Progenitor cell of endocrine pancreas (in vitro differentiated cells): ENCODE data around the gene NMT1. TPM values are rescaled to one million over a fixed set of nuclear protein-coding genes. Genes with fewer than 3 reads are reported as not detected.

Experiments used
- DNase-seq: peaks from one replicate; pipeline ENCODE4 v3.0.0; 2021; ENCODE audit warnings: low spot score; ENCODE audit not compliant: unreplicated experiment
- H3K27ac Mint-ChIP-seq: 2 replicates; pipeline ENCODE4 v1.8.0; 2021; ENCODE audit warnings: mild to moderate bottlenecking, moderate library complexity, mixed read lengths
- H3K27me3 Mint-ChIP-seq: 2 replicates; pipeline ENCODE4 v1.8.0; 2021; ENCODE audit warnings: mixed read lengths
- H3K36me3 Mint-ChIP-seq: 2 replicates; pipeline ENCODE4 v1.8.0; 2022; ENCODE audit warnings: mixed read lengths; ENCODE audit not compliant: insufficient read depth
- H3K4me1 Mint-ChIP-seq: 2 replicates; pipeline ENCODE4 v1.8.0; 2021; ENCODE audit warnings: low read depth, mixed read lengths
- H3K4me3 Mint-ChIP-seq: 2 replicates; pipeline ENCODE4 v1.8.0; 2021; ENCODE audit warnings: low read depth, mild to moderate bottlenecking, moderate library complexity, mixed read lengths
- H3K9me3 Mint-ChIP-seq: 2 replicates; pipeline ENCODE4 v1.8.0; 2021; ENCODE audit warnings: low read depth, mixed read lengths
- total RNA-seq: library from RNA; stranded (reverse); gene quantifications from 2 replicates; pipeline ENCODE4 v1.2.1, GENCODE V29; 2021
- TF ChIP-seq, protein P1 (sequence below): fragments of 200-600 bp; sonication (generic); IDR thresholded peaks from one replicate; pipeline ENCODE4 v1.5.0; 2021; ENCODE audit warnings: antibody characterized with exemption, mild to moderate bottlenecking; ENCODE audit not compliant: unreplicated experiment

Gene NMT1
- total RNA-seq, 1 donor from 2014 or later, result 97.4 TPM

DNA sequence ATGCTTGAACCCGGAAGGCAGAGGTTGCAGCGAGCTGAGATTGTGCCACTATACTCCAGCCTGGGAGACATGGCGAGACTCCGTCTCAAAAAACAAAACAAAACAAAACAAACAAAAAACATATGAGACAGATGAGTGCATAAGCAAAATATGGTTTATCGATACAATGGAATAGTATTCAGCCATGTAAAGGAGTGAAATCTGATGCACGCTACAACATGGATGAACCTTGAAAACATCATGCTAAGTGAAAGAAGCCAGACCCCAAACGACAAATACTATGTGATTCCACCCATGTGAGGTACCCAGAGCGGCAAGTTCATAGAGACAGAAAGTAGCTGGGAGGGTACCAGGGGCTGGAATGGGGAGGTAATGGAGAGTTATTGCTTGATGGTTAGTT, 64.4 kb downstream of the NMT1 start:
- Mint-ChIP-seq H3K4me1 (peaks cover 25% of the 10 kb centered on the region), H3K27ac (no peak overlapping the region), H3K27me3 (no peaks in the 10 kb centered on the region), H3K4me3 (no peak overlapping the region), H3K36me3 (no peaks in the 10 kb centered on the region), H3K9me3 (no peaks in the 10 kb centered on the region)
- TF ChIP-seq, protein P1, sequence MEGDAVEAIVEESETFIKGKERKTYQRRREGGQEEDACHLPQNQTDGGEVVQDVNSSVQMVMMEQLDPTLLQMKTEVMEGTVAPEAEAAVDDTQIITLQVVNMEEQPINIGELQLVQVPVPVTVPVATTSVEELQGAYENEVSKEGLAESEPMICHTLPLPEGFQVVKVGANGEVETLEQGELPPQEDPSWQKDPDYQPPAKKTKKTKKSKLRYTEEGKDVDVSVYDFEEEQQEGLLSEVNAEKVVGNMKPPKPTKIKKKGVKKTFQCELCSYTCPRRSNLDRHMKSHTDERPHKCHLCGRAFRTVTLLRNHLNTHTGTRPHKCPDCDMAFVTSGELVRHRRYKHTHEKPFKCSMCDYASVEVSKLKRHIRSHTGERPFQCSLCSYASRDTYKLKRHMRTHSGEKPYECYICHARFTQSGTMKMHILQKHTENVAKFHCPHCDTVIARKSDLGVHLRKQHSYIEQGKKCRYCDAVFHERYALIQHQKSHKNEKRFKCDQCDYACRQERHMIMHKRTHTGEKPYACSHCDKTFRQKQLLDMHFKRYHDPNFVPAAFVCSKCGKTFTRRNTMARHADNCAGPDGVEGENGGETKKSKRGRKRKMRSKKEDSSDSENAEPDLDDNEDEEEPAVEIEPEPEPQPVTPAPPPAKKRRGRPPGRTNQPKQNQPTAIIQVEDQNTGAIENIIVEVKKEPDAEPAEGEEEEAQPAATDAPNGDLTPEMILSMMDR, result no peak
- no peak for DNase-seq

DNA sequence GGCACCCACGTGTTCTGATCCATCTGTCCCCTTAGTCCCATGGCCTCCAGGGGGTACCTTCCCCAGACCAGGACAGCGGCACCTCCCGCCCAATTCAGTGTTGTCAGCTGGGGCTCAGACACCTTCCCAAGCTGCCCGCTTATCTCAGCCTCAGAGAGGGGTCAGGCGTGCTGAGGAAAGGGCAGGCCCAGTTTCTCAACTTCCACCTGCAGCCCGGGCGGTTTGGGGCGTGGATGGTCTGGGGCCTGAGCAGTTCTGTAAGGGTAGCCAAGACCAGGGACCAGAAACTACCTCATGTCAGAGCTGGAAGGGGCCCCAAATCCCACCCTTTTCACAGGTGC, 66.1 kb downstream of the NMT1 start:
- peaks cover 25% of the 10 kb centered on the region for H3K4me1 Mint-ChIP-seq
- peak overlapping the region; percentile 87 for H3K27ac Mint-ChIP-seq
- H3K4me3 Mint-ChIP-seq, result no peak overlapping the region
- H3K9me3 Mint-ChIP-seq, result no peaks in the 10 kb centered on the region
- TF ChIP-seq, protein P1, result no peak
- H3K36me3 Mint-ChIP-seq, result no peaks in the 10 kb centered on the region
- no peak for DNase-seq
- no peaks in the 10 kb centered on the region for H3K27me3 Mint-ChIP-seq

DNA sequence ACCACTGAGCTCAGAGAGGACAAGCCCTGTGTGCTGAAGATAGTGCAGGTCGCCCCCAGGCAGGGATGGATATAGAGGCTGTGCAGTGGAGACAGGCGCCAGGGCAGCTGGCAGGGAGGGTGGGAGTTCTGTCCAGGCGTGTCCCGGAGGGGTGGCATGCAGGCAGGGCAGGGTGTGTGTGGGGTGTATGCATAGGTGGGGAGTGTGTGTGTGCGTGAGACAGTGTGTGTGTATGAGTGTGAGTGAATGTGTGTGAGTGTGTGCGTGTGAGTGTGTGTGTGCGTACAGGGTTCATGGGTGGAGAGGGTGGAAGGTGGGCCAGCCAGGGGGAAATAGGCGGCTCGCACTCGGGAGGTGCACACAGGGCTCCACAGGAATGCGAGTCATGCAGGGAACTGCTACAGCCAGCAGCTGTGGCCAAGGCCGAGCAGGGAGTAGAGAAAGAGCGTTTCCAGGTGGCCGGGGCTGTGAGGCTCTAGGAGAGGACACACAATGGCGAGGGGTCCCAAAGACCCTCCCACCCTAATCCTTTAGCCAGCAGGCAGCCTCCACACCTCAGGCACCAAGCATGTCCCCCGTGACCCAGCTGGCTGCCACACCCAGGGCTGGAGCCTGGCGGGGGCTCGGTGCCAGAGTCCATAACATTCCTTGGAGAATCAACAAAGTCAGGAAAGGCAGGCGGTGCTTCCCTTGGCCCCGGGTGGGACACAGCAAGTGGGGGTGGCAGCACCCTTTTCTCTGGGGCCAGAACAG, 66.6 kb downstream of the NMT1 start:
- peak overlapping the region; percentile 87 for H3K27ac Mint-ChIP-seq
- H3K9me3 Mint-ChIP-seq, result no peaks in the 10 kb centered on the region
- H3K27me3 Mint-ChIP-seq, result no peaks in the 10 kb centered on the region
- no peak for DNase-seq
- TF ChIP-seq, protein P1, result no peak
- no peaks in the 10 kb centered on the region for H3K36me3 Mint-ChIP-seq
- H3K4me1 Mint-ChIP-seq, result peaks cover 21% of the 10 kb centered on the region
- H3K4me3 Mint-ChIP-seq, result peak overlapping the region; percentile 19

DNA sequence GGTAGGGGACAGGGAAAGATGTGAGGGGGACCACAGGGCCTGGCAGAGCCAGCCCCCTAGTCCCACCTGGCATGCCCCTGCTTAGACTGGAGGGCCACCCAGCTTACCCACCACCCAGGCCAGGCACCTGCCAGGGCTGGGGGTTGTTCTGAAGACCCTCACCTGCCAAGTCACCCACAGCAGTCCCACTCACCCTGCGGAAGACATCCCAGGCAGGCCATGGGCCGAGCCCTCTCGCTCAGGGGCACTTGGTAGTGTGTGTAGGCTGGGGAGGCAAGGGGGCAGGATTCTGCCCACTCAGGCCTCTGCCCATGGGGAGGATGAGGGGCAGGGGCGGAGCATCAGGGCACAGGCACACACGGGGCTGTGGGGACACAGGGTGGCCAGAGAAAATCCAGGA, 67.2 kb downstream of the NMT1 start:
- no peak for DNase-seq
- no peaks in the 10 kb centered on the region for H3K9me3 Mint-ChIP-seq
- H3K27me3 Mint-ChIP-seq, result no peaks in the 10 kb centered on the region
- H3K36me3 Mint-ChIP-seq, result no peaks in the 10 kb centered on the region
- H3K4me3 Mint-ChIP-seq, result no peak overlapping the region
- H3K4me1 Mint-ChIP-seq, result peaks cover 15% of the 10 kb centered on the region
- peak overlapping the region; percentile 87 for H3K27ac Mint-ChIP-seq
- TF ChIP-seq, protein P1, result no peak

DNA sequence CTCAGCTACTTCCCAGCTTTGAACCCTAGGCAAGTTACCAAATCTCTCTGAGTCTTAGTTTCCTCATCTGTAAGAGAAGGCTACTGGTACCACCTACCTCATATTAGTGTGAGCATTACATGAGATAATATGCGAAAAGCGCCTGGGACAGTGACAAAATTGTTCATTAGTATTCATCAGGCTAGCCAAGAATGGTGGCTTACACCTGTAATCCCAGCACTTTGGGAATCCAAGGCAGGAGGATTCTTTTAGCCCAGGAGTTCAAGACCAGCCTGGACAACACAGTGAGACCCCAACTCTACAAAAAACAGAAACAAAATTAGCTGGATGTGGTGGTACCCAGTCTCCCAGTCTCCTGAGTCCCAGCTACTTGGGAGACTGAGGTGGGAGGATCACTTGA, 67.9 kb downstream of the NMT1 start:
- Mint-ChIP-seq H3K9me3 (no peaks in the 10 kb centered on the region), H3K36me3 (no peaks in the 10 kb centered on the region), H3K27ac (no peak overlapping the region), H3K4me3 (no peak overlapping the region), H3K4me1 (peaks cover 14% of the 10 kb centered on the region), H3K27me3 (no peaks in the 10 kb centered on the region)
- no peak for DNase-seq
- TF ChIP-seq, protein P1, result no peak
